ENCODE data around the gene GIPC3.

The GIPC3 gene

DNA sequence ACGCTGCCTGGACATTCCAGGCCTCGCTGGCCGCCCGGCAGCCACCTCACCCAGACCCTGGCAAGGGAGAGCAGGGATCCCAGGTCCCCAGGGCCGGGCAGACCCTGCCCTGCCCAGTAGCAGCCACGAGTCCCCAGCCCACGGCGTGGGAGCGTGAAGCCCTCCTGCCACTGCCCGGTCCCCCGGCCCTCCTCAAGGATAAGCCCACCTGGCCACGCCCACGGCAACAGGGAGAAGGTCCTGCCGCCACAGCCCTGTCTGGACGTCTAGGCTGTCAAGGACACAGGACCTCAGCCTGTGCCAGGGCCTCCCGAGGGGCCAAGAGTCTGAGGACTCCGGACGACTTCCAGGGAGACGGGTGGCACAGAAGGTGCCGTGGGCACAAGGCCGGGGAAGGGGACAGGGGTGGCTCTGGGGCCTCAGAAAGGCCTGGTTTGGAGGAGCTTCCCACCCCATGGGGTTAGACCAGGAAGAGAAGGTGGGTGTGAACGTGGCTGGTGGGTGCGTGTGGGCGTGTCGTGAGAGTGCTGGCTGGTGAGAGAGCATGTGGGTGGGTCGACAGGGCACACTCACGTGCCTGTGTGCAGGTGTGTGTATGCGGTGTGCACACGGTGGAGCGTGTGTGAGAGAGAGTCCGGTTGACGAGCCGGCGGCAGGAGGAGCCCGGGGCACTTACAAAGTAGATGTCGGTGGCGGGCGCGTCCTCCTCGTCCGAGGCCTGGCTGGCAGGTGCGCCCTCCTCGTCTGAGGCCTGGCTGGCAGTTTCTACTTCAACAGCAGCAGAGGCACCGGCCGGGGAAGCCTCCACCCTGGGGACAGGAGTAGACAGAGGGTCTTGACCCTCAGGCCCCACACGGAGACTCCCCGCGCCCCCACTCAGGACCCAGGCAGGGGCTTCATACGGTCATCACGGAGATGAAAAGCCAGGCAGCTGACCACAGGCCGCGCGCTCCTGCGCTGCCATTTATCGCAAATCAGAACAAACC is 53.2 kb downstream of the GIPC3 start:
- ChIA-PET CTCF (no interaction called here), POLR2A (no interaction called here)
- H3K36me3 ChIP-seq (ENCODE audit: control insufficient read depth in 4 of 4, insufficient read depth in 4 of 4, low read length in 3 of 4) = peaks cover 0 to 46% (median 20%) of the 10 kb centered on the region in 4 experiments

DNA sequence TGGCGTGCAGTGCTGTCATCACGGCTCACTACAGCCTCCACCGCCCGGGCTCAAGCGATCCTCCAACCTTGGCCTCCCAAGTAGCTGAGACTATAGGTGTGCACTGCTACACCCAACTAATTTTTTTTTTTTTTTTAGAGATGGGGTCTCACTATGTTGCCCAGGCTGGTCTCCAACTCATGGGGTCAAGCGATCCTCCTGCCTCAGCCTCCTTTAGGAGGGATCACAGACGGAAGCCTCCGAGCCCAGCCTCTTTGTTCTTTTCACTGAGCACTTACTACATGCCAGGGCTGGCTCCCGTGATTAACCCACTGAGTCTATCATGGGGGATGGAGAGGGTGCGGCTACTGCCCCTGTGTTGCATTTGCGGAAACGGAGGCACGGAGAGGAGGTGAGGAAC is 54.2 kb downstream of the GIPC3 start:
- ChIA-PET CTCF (no interaction called here), POLR2A (no interaction called here)
- Histone ChIP-seq H3K4me3 (ENCODE audit: control insufficient read depth in 1 of 7, extremely low read depth in 1 of 7, insufficient read depth in 4 of 7, low read depth in 2 of 7, low read length in 6 of 7) (no peak overlapping the region), H3K4me1 (ENCODE audit: control extremely low read depth in 1 of 4, control insufficient read depth in 4 of 4, insufficient read depth in 4 of 4, low read length in 3 of 4) (no peaks in the 10 kb centered on the region), H3K27ac (ENCODE audit: insufficient read depth in 1 of 2, low read depth in 1 of 2, low read length in 2 of 2, poor library complexity in 1 of 2, severe bottlenecking in 2 of 2) (no peak overlapping the region), H3K27me3 (replicated peaks in 2 of 5; ENCODE audit: control insufficient read depth in 4 of 5, insufficient read depth in 5 of 5, low read length in 4 of 5) (no peaks in the 10 kb centered on the region), H3K9me3 (ENCODE audit: control extremely low read depth in 1 of 5, control insufficient read depth in 4 of 5, insufficient read depth in 2 of 5, low read depth in 1 of 5, low read length in 4 of 5) (no peaks in the 10 kb centered on the region), H3K36me3 (ENCODE audit: control insufficient read depth in 4 of 4, insufficient read depth in 4 of 4, low read length in 3 of 4) (peaks cover 0 to 46% (median 22%) of the 10 kb centered on the region in 4 experiments)
- WGBS (ENCODE audit: insufficient coverage) = 99% methylated on average over 10 of the region's 13 CpGs
- DNase-seq = no peak

More for the DNA sequence above, 53.2 kb downstream of the GIPC3 start:
- no peak overlapping the region for H3K4me3 ChIP-seq (ENCODE audit: control insufficient read depth in 1 of 7, extremely low read depth in 1 of 7, insufficient read depth in 4 of 7, low read depth in 2 of 7, low read length in 6 of 7)
- no peaks in the 10 kb centered on the region for H3K9me3 ChIP-seq (ENCODE audit: control extremely low read depth in 1 of 5, control insufficient read depth in 4 of 5, insufficient read depth in 2 of 5, low read depth in 1 of 5, low read length in 4 of 5)
- H3K27me3 ChIP-seq (replicated peaks in 2 of 5; ENCODE audit: control insufficient read depth in 4 of 5, insufficient read depth in 5 of 5, low read length in 4 of 5) = no peaks in the 10 kb centered on the region
- DNase-seq = no peak
- no peaks in the 10 kb centered on the region for H3K4me1 ChIP-seq (ENCODE audit: control extremely low read depth in 1 of 4, control insufficient read depth in 4 of 4, insufficient read depth in 4 of 4, low read length in 3 of 4)
- H3K27ac ChIP-seq (ENCODE audit: insufficient read depth in 1 of 2, low read depth in 1 of 2, low read length in 2 of 2, poor library complexity in 1 of 2, severe bottlenecking in 2 of 2) = no peak overlapping the region
- WGBS (ENCODE audit: insufficient coverage) = 96% methylated on average over 50 of the region's 55 CpGs

DNA sequence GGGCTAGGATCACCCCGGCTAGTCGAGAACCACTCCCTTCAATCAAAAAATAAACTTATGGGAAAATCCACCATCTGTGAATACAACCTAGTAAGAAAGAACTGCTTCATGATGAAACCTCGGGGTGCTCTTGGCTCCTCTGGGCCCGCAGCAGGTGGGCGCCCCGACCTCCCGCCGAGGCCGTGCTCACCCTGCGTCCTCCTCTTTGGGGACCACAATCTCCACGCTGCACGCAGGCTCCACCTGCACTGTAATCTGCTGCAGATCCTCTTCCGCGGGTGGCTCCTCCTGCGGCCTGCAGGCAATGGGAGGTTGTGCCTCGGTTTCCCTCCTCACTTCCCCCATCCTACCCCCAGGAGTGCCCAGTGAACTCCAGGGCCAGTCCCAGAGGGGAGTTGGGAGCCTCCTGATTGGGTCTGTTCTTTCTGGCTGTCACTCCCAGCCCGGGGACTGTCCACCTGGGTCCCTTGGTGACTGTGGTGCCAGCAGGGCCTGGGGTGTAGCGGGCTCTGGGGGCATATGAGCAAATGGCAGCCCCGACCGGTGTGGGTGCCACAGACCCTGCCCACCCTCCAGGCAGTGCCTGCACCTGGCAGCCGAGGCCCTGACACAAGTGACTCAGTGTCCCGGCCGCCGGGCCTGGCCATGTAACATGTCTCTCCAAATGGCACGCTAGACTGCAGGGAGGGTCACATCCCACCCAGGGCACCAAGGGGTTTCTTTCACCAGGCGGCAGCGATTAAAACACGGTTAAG is 56.4 kb downstream of the GIPC3 start:
- no peaks in the 10 kb centered on the region for H3K9me3 ChIP-seq (ENCODE audit: control extremely low read depth in 1 of 5, control insufficient read depth in 4 of 5, insufficient read depth in 2 of 5, low read depth in 1 of 5, low read length in 4 of 5)
- H3K27me3 ChIP-seq (replicated peaks in 2 of 5; ENCODE audit: control insufficient read depth in 4 of 5, insufficient read depth in 5 of 5, low read length in 4 of 5) = no peaks in the 10 kb centered on the region
- H3K36me3 ChIP-seq (ENCODE audit: control insufficient read depth in 4 of 4, insufficient read depth in 4 of 4, low read length in 3 of 4) = peaks cover 0 to 52% (median 31%) of the 10 kb centered on the region in 4 experiments
- ChIA-PET CTCF (no interaction called here), POLR2A (no interaction called here)
- DNase-seq = no peak
- no peak overlapping the region for H3K4me3 ChIP-seq (ENCODE audit: control insufficient read depth in 1 of 7, extremely low read depth in 1 of 7, insufficient read depth in 4 of 7, low read depth in 2 of 7, low read length in 6 of 7)
- H3K4me1 ChIP-seq (ENCODE audit: control extremely low read depth in 1 of 4, control insufficient read depth in 4 of 4, insufficient read depth in 4 of 4, low read length in 3 of 4) = no peaks in the 10 kb centered on the region
- no peak overlapping the region for H3K27ac ChIP-seq (ENCODE audit: insufficient read depth in 1 of 2, low read depth in 1 of 2, low read length in 2 of 2, poor library complexity in 1 of 2, severe bottlenecking in 2 of 2)
- 93% methylated on average over 23 of the region's 28 CpGs for WGBS (ENCODE audit: insufficient coverage)

DNA sequence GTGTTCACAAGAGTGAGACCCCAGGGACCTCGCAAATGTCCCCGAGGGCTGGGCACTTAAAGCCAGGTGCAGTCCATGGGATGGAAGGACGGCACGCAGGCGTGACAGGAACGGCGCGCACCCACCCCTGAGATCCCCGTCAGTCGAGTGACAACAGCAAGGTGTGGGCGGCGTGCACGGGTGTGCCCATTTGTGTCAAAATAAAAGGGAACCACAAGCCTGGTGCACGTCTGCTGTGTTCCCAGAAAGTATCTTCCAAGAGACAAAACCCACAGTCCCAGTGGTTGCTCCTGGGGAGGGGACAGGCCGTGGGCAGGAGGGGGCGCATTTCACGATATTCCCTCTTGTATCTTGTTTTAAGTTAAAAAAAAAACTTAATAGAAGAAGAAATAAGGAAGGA is 57.0 kb downstream of the GIPC3 start:
- H3K9me3 ChIP-seq (ENCODE audit: control extremely low read depth in 1 of 5, control insufficient read depth in 4 of 5, insufficient read depth in 2 of 5, low read depth in 1 of 5, low read length in 4 of 5) = no peaks in the 10 kb centered on the region
- WGBS (ENCODE audit: insufficient coverage) = 97% methylated on average over 17 of the region's 17 CpGs
- CTCF ChIA-PET = no interaction called here

More for the DNA sequence above, 57.0 kb downstream of the GIPC3 start:
- H3K27me3 ChIP-seq (replicated peaks in 2 of 5; ENCODE audit: control insufficient read depth in 4 of 5, insufficient read depth in 5 of 5, low read length in 4 of 5) = no peaks in the 10 kb centered on the region
- H3K4me3 ChIP-seq (ENCODE audit: control insufficient read depth in 1 of 7, extremely low read depth in 1 of 7, insufficient read depth in 4 of 7, low read depth in 2 of 7, low read length in 6 of 7) = no peak overlapping the region
- POLR2A ChIA-PET = no interaction called here
- no peak for DNase-seq
- peaks cover 0 to 48% (median 29%) of the 10 kb centered on the region in 4 experiments for H3K36me3 ChIP-seq (ENCODE audit: control insufficient read depth in 4 of 4, insufficient read depth in 4 of 4, low read length in 3 of 4)
- H3K27ac ChIP-seq (ENCODE audit: insufficient read depth in 1 of 2, low read depth in 1 of 2, low read length in 2 of 2, poor library complexity in 1 of 2, severe bottlenecking in 2 of 2) = no peak overlapping the region
- no peaks in the 10 kb centered on the region for H3K4me1 ChIP-seq (ENCODE audit: control extremely low read depth in 1 of 4, control insufficient read depth in 4 of 4, insufficient read depth in 4 of 4, low read length in 3 of 4)

Data from common myeloid progenitor, CD34-positive (primary cell).